ENCODE measurements around the gene MEIG1.
"Not testable (repeated sequence)": the region's sequence is repeated elsewhere in the genome, so short reads cannot be mapped to it uniquely, and the experiment has no call there.

DNA sequence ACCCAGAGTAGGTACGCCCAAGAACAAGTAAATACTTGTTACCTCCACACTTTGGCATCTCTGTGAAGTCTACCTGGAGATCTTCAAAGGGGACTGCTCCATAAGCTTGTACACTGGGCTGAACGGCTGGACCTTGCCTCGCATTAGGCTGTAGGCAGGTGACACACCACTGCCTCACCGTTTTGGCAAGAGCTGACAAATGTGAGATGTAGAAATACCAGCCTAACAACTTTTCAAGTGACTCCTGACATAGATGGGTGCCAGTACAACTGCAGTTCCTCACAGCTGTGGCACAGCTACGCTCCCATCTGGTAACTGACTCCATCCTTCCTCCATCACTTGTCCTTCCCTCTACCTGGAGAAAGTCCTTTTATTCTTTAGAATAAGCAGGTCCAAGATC is 54.3 kb downstream of the MEIG1 start:
- not testable (repeated sequence) for TF ChIP-seq EP300 (IDR thresholded peaks at IDR 0.05); POLR2AphosphoS2 (conservative IDR thresholded peaks at IDR 0.05; ENCODE audit: low read length); POLR2A (IDR thresholded peaks at IDR 0.05; ENCODE audit: low read length); RAD21 (conservative IDR thresholded peaks at IDR 0.05 in 1 of 2, IDR thresholded peaks at IDR 0.05 in 1 of 2); JUN (IDR thresholded peaks at IDR 0.05); SMC3 (IDR thresholded peaks at IDR 0.05); CHD2 (IDR thresholded peaks at IDR 0.05; ENCODE audit: low read length, partially characterized antibody); TP53 (CRISPR knock-in tag; IDR thresholded peaks at IDR 0.05)
- TF ChIP-seq, protein P1, sequence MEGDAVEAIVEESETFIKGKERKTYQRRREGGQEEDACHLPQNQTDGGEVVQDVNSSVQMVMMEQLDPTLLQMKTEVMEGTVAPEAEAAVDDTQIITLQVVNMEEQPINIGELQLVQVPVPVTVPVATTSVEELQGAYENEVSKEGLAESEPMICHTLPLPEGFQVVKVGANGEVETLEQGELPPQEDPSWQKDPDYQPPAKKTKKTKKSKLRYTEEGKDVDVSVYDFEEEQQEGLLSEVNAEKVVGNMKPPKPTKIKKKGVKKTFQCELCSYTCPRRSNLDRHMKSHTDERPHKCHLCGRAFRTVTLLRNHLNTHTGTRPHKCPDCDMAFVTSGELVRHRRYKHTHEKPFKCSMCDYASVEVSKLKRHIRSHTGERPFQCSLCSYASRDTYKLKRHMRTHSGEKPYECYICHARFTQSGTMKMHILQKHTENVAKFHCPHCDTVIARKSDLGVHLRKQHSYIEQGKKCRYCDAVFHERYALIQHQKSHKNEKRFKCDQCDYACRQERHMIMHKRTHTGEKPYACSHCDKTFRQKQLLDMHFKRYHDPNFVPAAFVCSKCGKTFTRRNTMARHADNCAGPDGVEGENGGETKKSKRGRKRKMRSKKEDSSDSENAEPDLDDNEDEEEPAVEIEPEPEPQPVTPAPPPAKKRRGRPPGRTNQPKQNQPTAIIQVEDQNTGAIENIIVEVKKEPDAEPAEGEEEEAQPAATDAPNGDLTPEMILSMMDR (IDR thresholded peaks at IDR 0.05) = not testable (repeated sequence)
- TF ChIP-seq, protein P2, sequence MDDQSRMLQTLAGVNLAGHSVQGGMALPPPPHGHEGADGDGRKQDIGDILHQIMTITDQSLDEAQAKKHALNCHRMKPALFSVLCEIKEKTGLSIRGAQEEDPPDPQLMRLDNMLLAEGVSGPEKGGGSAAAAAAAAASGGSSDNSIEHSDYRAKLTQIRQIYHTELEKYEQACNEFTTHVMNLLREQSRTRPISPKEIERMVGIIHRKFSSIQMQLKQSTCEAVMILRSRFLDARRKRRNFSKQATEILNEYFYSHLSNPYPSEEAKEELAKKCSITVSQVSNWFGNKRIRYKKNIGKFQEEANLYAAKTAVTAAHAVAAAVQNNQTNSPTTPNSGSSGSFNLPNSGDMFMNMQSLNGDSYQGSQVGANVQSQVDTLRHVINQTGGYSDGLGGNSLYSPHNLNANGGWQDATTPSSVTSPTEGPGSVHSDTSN (IDR thresholded peaks at IDR 0.05) = not testable (repeated sequence)
- TF ChIP-seq, protein P3, sequence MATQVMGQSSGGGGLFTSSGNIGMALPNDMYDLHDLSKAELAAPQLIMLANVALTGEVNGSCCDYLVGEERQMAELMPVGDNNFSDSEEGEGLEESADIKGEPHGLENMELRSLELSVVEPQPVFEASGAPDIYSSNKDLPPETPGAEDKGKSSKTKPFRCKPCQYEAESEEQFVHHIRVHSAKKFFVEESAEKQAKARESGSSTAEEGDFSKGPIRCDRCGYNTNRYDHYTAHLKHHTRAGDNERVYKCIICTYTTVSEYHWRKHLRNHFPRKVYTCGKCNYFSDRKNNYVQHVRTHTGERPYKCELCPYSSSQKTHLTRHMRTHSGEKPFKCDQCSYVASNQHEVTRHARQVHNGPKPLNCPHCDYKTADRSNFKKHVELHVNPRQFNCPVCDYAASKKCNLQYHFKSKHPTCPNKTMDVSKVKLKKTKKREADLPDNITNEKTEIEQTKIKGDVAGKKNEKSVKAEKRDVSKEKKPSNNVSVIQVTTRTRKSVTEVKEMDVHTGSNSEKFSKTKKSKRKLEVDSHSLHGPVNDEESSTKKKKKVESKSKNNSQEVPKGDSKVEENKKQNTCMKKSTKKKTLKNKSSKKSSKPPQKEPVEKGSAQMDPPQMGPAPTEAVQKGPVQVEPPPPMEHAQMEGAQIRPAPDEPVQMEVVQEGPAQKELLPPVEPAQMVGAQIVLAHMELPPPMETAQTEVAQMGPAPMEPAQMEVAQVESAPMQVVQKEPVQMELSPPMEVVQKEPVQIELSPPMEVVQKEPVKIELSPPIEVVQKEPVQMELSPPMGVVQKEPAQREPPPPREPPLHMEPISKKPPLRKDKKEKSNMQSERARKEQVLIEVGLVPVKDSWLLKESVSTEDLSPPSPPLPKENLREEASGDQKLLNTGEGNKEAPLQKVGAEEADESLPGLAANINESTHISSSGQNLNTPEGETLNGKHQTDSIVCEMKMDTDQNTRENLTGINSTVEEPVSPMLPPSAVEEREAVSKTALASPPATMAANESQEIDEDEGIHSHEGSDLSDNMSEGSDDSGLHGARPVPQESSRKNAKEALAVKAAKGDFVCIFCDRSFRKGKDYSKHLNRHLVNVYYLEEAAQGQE (IDR thresholded peaks at IDR 0.05) = not testable (repeated sequence)
